WTC11 (cell line): Measurements from ENCODE around the gene LAMA5. TPM values are rescaled to one million over a fixed set of nuclear protein-coding genes. Genes with fewer than 3 reads are reported as not detected.

Experiments used
- ATAC-seq: fragments of 200-7000 bp; cut with Tn5 transposase; 2 replicates; pipeline ENCODE4 v1.10.0; 2021; ENCODE audit warnings: mild to moderate bottlenecking, moderate library complexity
- CTCF ChIA-PET: fragments of 300-600 bp; sonication (Branson Sonifier 250); formaldehyde crosslinking; loops from one replicate; lab custom pipeline; 2021; ENCODE audit warnings: antibody characterized with exemption; lab: Charles Lee
- POLR2A ChIA-PET: fragments of 350-600 bp; sonication (Branson Sonifier 250); formaldehyde crosslinking; loops from one replicate; lab custom pipeline; 2021; ENCODE audit warnings: antibody characterized with exemption; lab: Charles Lee
- DNase-seq: peaks from one replicate; pipeline ENCODE4 v3.0.0; 2021; ENCODE audit warnings: low spot score
- H3K27ac Mint-ChIP-seq: 2 replicates; pipeline ENCODE4 v1.8.0; 2021; ENCODE audit warnings: mixed read lengths
- H3K27me3 Mint-ChIP-seq: 2 replicates; pipeline ENCODE4 v1.8.0; 2021; ENCODE audit warnings: low read depth, mild to moderate bottlenecking, moderate library complexity, mixed read lengths
- H3K36me3 Mint-ChIP-seq: 2 replicates; pipeline ENCODE4 v1.8.0; 2021; ENCODE audit warnings: mixed read lengths
- H3K4me1 Mint-ChIP-seq: 2 replicates; pipeline ENCODE4 v1.8.0; 2022; ENCODE audit warnings: mixed read lengths
- H3K4me3 Mint-ChIP-seq: 2 replicates; pipeline ENCODE4 v1.8.0; 2021; ENCODE audit warnings: mild to moderate bottlenecking, moderate library complexity, mixed read lengths
- H3K9me3 Mint-ChIP-seq: 2 replicates; pipeline ENCODE4 v1.8.0; 2021; ENCODE audit warnings: mixed read lengths
- ARID4B ChIP-seq: sonication (generic); formaldehyde crosslinking; IDR thresholded peaks from 2 replicates; pipeline ENCODE4 v1.8.0; 2023; ENCODE audit warnings: missing genetic modification reagents, mild to moderate bottlenecking, borderline replicate concordance
- CREM ChIP-seq: sonication (generic); formaldehyde crosslinking; IDR thresholded peaks from 2 replicates; pipeline ENCODE4 v1.8.1; 2022; ENCODE audit warnings: mild to moderate bottlenecking, missing genetic modification reagents, moderate library complexity
- E2F5 ChIP-seq: sonication (generic); formaldehyde crosslinking; IDR thresholded peaks from 2 replicates; pipeline ENCODE4 v1.8.1; 2022; ENCODE audit warnings: mild to moderate bottlenecking, moderate library complexity, missing genetic modification reagents
- ELF4 ChIP-seq: sonication (generic); formaldehyde crosslinking; IDR thresholded peaks from 2 replicates; pipeline ENCODE4 v1.8.1; 2022; ENCODE audit warnings: low read depth, mild to moderate bottlenecking, moderate library complexity, missing genetic modification reagents
- EMX1 ChIP-seq: fragments of 250-450 bp; sonication (Bioruptor Pico); IDR thresholded peaks from 2 replicates; pipeline ENCODE4 v1.8.0; 2021; ENCODE audit warnings: mild to moderate bottlenecking
- ESRRA ChIP-seq: sonication (generic); formaldehyde crosslinking; IDR thresholded peaks from 2 replicates; pipeline ENCODE4 v1.8.1; 2022; ENCODE audit warnings: mild to moderate bottlenecking, missing genetic modification reagents, borderline replicate concordance
- JUN ChIP-seq: sonication (generic); formaldehyde crosslinking; IDR thresholded peaks from 2 replicates; pipeline ENCODE4 v1.8.0; 2023; ENCODE audit warnings: mild to moderate bottlenecking, missing genetic modification reagents
- MAX ChIP-seq: sonication (generic); formaldehyde crosslinking; IDR thresholded peaks from 2 replicates; pipeline ENCODE4 v1.8.0; 2022; ENCODE audit warnings: mild to moderate bottlenecking, missing genetic modification reagents
- NFYB ChIP-seq: sonication (generic); formaldehyde crosslinking; conservative IDR thresholded peaks from 2 replicates; pipeline ENCODE4 v1.8.0; 2022; ENCODE audit warnings: low read depth, missing genetic modification reagents
- NR1H2 ChIP-seq: sonication (generic); formaldehyde crosslinking; IDR thresholded peaks from 2 replicates; pipeline ENCODE4 v1.9.0; 2021; ENCODE audit warnings: mild to moderate bottlenecking, moderate library complexity, missing genetic modification reagents
- NR2C2 ChIP-seq: sonication (generic); formaldehyde crosslinking; IDR thresholded peaks from 2 replicates; pipeline ENCODE4 v1.8.0; 2022; ENCODE audit warnings: mild to moderate bottlenecking, missing genetic modification reagents
- OVOL2 ChIP-seq: fragments of 250-450 bp; sonication (Bioruptor Pico); IDR thresholded peaks from 2 replicates; pipeline ENCODE4 v1.9.0; 2021; ENCODE audit warnings: mild to moderate bottlenecking, borderline replicate concordance
- SMAD4 ChIP-seq: sonication (generic); formaldehyde crosslinking; IDR thresholded peaks from 2 replicates; pipeline ENCODE4 v1.8.0; 2022; ENCODE audit warnings: mild to moderate bottlenecking, missing genetic modification reagents
- STAT6 ChIP-seq: sonication (generic); formaldehyde crosslinking; conservative IDR thresholded peaks from 2 replicates; pipeline ENCODE4 v1.8.1; 2023; ENCODE audit warnings: mild to moderate bottlenecking, low read depth, missing genetic modification reagents, moderate library complexity
- TEAD4 ChIP-seq: sonication (generic); formaldehyde crosslinking; IDR thresholded peaks from 2 replicates; pipeline ENCODE4 v1.8.0; 2022; ENCODE audit warnings: mild to moderate bottlenecking, missing genetic modification reagents
- USF2 ChIP-seq: sonication (generic); formaldehyde crosslinking; IDR thresholded peaks from 2 replicates; pipeline ENCODE4 v1.8.1; 2023; ENCODE audit warnings: mild to moderate bottlenecking, missing genetic modification reagents, moderate library complexity
- ZNF219 ChIP-seq: sonication (generic); formaldehyde crosslinking; IDR thresholded peaks from 2 replicates; pipeline ENCODE4 v1.8.0; 2023; ENCODE audit warnings: missing genetic modification reagents, mild to moderate bottlenecking, borderline replicate concordance
- ZNF263 ChIP-seq: sonication (generic); formaldehyde crosslinking; IDR thresholded peaks from 2 replicates; pipeline ENCODE4 v1.8.1; 2022; ENCODE audit warnings: low read depth, mild to moderate bottlenecking, moderate library complexity, missing genetic modification reagents
- ZNF281 ChIP-seq: sonication (generic); formaldehyde crosslinking; IDR thresholded peaks from 2 replicates; pipeline ENCODE4 v1.8.0; 2023; ENCODE audit warnings: mild to moderate bottlenecking, missing genetic modification reagents
- ZNF425 ChIP-seq: fragments of 250-450 bp; sonication (Bioruptor Pico); conservative IDR thresholded peaks from 2 replicates; pipeline ENCODE4 v1.9.0; 2021; ENCODE audit warnings: mild to moderate bottlenecking
- ZNF671 ChIP-seq: fragments of 250-450 bp; sonication (Bioruptor Pico); IDR thresholded peaks from 2 replicates; pipeline ENCODE4 v1.8.0; 2021; ENCODE audit warnings: mild to moderate bottlenecking
- total RNA-seq: library from RNA; stranded (reverse); gene quantifications from 3 replicates; pipeline ENCODE4 v1.2.3, GENCODE V29; 2021

Gene LAMA5
- total RNA-seq, 1 experiment from 2014 or later = 329 TPM

- no peak for TF ChIP-seq USF2 (CRISPR knock-in tag)
- TF ChIP-seq ZNF219 (CRISPR knock-in tag) = no peak
- TF ChIP-seq EMX1 (CRISPR knock-in tag) = no peak
- no peak for TF ChIP-seq ZNF671 (CRISPR knock-in tag)
Observed at GRCh38 chr20:62263396-62263795, 103.7 kb downstream of the LAMA5 start (continued).

GRCh38 chr20:62262064-62262463, 105.0 kb downstream of the LAMA5 start:
- Mint-ChIP-seq H3K27ac (0 out of 2 replicates have a peak overlapping the region, but pooled peaks have one; percentile 9), H3K27me3 (no peaks in the 10 kb centered on the region), H3K4me1 (no peaks in the 10 kb centered on the region), H3K36me3 (peaks cover 52% of the 10 kb centered on the region), H3K4me3 (no peak overlapping the region), H3K9me3 (peaks cover 21% of the 10 kb centered on the region)
- ATAC-seq (no peak), DNase-seq (no peak)
- CTCF ChIA-PET = no interaction called here
- TF ChIP-seq ARID4B (no peak), NR2C2 (no peak), NFYB (CRISPR knock-in tag) (no peak), OVOL2 (no peak), JUN (CRISPR knock-in tag) (no peak), CREM (CRISPR knock-in tag) (no peak), ZNF281 (CRISPR knock-in tag) (no peak), NR1H2 (CRISPR knock-in tag) (no peak), SMAD4 (CRISPR knock-in tag) (no peak), E2F5 (CRISPR knock-in tag) (no peak), MAX (CRISPR knock-in tag) (no peak), ESRRA (CRISPR knock-in tag) (no peak), ZNF425 (no peak), ZNF263 (CRISPR knock-in tag) (no peak), STAT6 (CRISPR knock-in tag) (no peak), ELF4 (CRISPR knock-in tag) (no peak), TEAD4 (CRISPR knock-in tag) (no peak)
- POLR2A ChIA-PET = no interaction called here
